Activated CD8-positive, alpha-beta memory T cell treated with anti-CD3 and anti-CD28 coated beads for 48 hours (primary cell): ENCODE data around the gene MTHFR.
A peak's percentile ranks its signal among the peaks of the same experiment; 100 is the strongest.
"Not testable (repeated sequence)": the region's sequence is repeated elsewhere in the genome, so short reads cannot be mapped to it uniquely, and the experiment has no call there.

Source experiments
- DNase-seq, 3 experiments: peaks; one replicate each; pipeline ENCODE4 v3.0.0-alpha.2; 2020; ENCODE audit warnings: low read depth in 2 of 3, low spot score in 2 of 3

MTHFR gene

GRCh38 chr1:11833900-11834299 is 28.1 kb upstream of the MTHFR start:
- DNase-seq = no peak

- no peak for DNase-seq
Observed at GRCh38 chr1:11833497-11833896, 27.7 kb upstream of the MTHFR start.

GRCh38 chr1:11831945-11832725 is 26.4 kb upstream of the MTHFR start:
- DNase-seq = no peak

- no peak for DNase-seq
Observed at GRCh38 chr1:11828511-11828910, 22.7 kb upstream of the MTHFR start.

GRCh38 chr1:11826946-11827345 is 21.2 kb upstream of the MTHFR start:
- no peak for DNase-seq

- DNase-seq = no peak
Observed at GRCh38 chr1:11825131-11825530, 19.4 kb upstream of the MTHFR start.

- no peak for DNase-seq
Observed at GRCh38 chr1:11823366-11824137, 17.8 kb upstream of the MTHFR start.

GRCh38 chr1:11822091-11822490 is 16.3 kb upstream of the MTHFR start:
- no peak for DNase-seq

GRCh38 chr1:11817192-11817591 is 11.4 kb upstream of the MTHFR start:
- DNase-seq = no peak

GRCh38 chr1:11813021-11813420 is 7.3 kb upstream of the MTHFR start:
- no peak for DNase-seq

GRCh38 chr1:11807133-11807532 is 1.4 kb upstream of the MTHFR start:
- DNase-seq = no peak

GRCh38 chr1:11806307-11806936 is 658 bp upstream of the MTHFR start:
- no peak for DNase-seq

- DNase-seq = no peak
Observed at GRCh38 chr1:11804666-11805421, 920 bp downstream of the MTHFR start.

GRCh38 chr1:11803924-11804665 is 1.7 kb downstream of the MTHFR start:
- not testable (repeated sequence) for DNase-seq

- DNase-seq = peak; percentile 33 to 51 (median 39)
Observed at GRCh38 chr1:11802973-11803885, 2.5 kb downstream of the MTHFR start.

GRCh38 chr1:11802616-11802972 is 3.2 kb downstream of the MTHFR start:
- DNase-seq = no peak

- no peak for DNase-seq
Observed at GRCh38 chr1:11800756-11801433, 4.9 kb downstream of the MTHFR start.

- DNase-seq = no peak
Observed at GRCh38 chr1:11800391-11800755, 5.4 kb downstream of the MTHFR start.

- DNase-seq = no peak
Observed at GRCh38 chr1:11799896-11800295, 5.9 kb downstream of the MTHFR start.
